ENCODE results near the gene BTBD19. TPM values are rescaled to one million over a fixed set of nuclear protein-coding genes. Genes with fewer than 3 reads are reported as not detected.

The BTBD19 gene
- total and polyA plus RNA-seq, 9 of the 15 experiments (the other 6 are each of a cell fraction or from before 2014, with no cell fraction given), result 0.22 to 2.0 (median 0.95) TPM

- no peak overlapping the region for H3K27ac ChIP-seq (ENCODE audit: extremely low read depth, low read depth, low read length)
- H3K27me3 ChIP-seq (ENCODE audit: control insufficient read depth in 2 of 2, insufficient read depth in 2 of 2, low read length in 2 of 2), result no peaks in the 10 kb centered on the region
- BruUV-seq (replicated peaks), result no TSS peak
- no peaks in the 10 kb centered on the region for H4K20me1 ChIP-seq (replicated peaks; ENCODE audit: control insufficient read depth, insufficient read depth, low read length)
- ATAC-seq (peak; percentile 38), DNase-seq (ENCODE audit: extremely low read depth in 1 of 4, low spot score in 3 of 4) (peak; percentile 38 to 59 (median 50)), FAIRE-seq (no peak)
- in situ Hi-C loops (cut with MboI), result no loop called here
- peak overlapping the region; percentile 88 for H2AFZ ChIP-seq (ENCODE audit: low read depth, low read length)
- H3K4me2 ChIP-seq (ENCODE audit: insufficient read depth, low read length), result peak overlapping the region; percentile 0; the same call in 1 of the 2 replicates
- no peak overlapping the region for H3K4me3 ChIP-seq
- POLR2A ChIA-PET, result interaction anchor here (0.6 to 11.1 kb wide), 12 partner anchors 7 to 514 kb away, joined by 3 to 217 read pairs (median 4); partner anchors contain the start of genes BTBD19, MUTYH and TOE1
- no peaks in the 10 kb centered on the region for H3K9me3 ChIP-seq (replicated peaks; ENCODE audit: control insufficient read depth, insufficient read depth, low read depth, low read length)
- WGBS (ENCODE audit: insufficient coverage, low coverage, missing lambda C conversion rate), result 25% methylated on average over 22 of the region's 24 CpGs
- H3K4me1 ChIP-seq (replicated peaks in 1 of 2; ENCODE audit: control insufficient read depth in 2 of 2, insufficient read depth in 2 of 2, low read length in 2 of 2), result peaks cover 21 to 64% of the 10 kb centered on the region in 2 experiments
- no peaks in the 10 kb centered on the region for H3K9me1 ChIP-seq (ENCODE audit: control insufficient read depth, insufficient read depth, low read length)
- H3K79me2 ChIP-seq (ENCODE audit: control insufficient read depth, insufficient read depth, low read length), result no peaks in the 10 kb centered on the region
- H3K9ac ChIP-seq (ENCODE audit: insufficient read depth in 1 of 2, low read depth in 2 of 2, low read length in 2 of 2), result peak overlapping the region; percentile 4 to 85; a peak in 3 of 4 replicates
- H3K36me3 ChIP-seq (ENCODE audit: control insufficient read depth, insufficient read depth, low read length), result no peaks in the 10 kb centered on the region
- CTCF ChIA-PET (ENCODE audit: low intra/inter-chr PET ratio), result no interaction called here
- intact Hi-C loops (cut with micrococcal nuclease), result no loop called here
- TF ChIP-seq TOE1 (IDR thresholded peaks at IDR 0.05; ENCODE audit: borderline replicate concordance) (peak; percentile 24; the same call in 1 of the 2 replicates), TOE1 (CRISPR knock-in tag; IDR thresholded peaks at IDR 0.05; ENCODE audit: borderline replicate concordance, low read depth) (no peak), ZFX (CRISPR knock-in tag; IDR thresholded peaks at IDR 0.05) (0 out of 2 replicates have a peak, but pooled peaks have one; percentile 11), ZFP36 (IDR thresholded peaks at IDR 0.05; ENCODE audit: low read depth, low read length, partially characterized antibody) (peak; percentile 3), EGR1 (conservative IDR thresholded peaks at IDR 0.05) (peak; percentile 81), BDP1 (IDR thresholded peaks at IDR 0.05; ENCODE audit: insufficient read depth, insufficient read length) (no peak), ZNF740 (CRISPR knock-in tag; IDR thresholded peaks at IDR 0.05) (0 out of 2 replicates have a peak, but pooled peaks have one; percentile 19), ZNF740 (tag; IDR thresholded peaks at IDR 0.05) (no peak), HDGF (IDR thresholded peaks at IDR 0.05) (peak; percentile 84), GABPB1 (CRISPR knock-in tag; IDR thresholded peaks at IDR 0.05) (peak; percentile 38; the same call in 1 of the 2 replicates), PHF8 (IDR thresholded peaks at IDR 0.05; ENCODE audit: borderline replicate concordance, low read length) (peak; percentile 26; the same call in 1 of the 2 replicates), KAT2B (IDR thresholded peaks at IDR 0.05; ENCODE audit: low read depth, low read length) (no peak)
- TF ChIP-seq, protein P1, sequence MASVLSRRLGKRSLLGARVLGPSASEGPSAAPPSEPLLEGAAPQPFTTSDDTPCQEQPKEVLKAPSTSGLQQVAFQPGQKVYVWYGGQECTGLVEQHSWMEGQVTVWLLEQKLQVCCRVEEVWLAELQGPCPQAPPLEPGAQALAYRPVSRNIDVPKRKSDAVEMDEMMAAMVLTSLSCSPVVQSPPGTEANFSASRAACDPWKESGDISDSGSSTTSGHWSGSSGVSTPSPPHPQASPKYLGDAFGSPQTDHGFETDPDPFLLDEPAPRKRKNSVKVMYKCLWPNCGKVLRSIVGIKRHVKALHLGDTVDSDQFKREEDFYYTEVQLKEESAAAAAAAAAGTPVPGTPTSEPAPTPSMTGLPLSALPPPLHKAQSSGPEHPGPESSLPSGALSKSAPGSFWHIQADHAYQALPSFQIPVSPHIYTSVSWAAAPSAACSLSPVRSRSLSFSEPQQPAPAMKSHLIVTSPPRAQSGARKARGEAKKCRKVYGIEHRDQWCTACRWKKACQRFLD (CRISPR knock-in tag; IDR thresholded peaks at IDR 0.05), result 0 out of 2 replicates have a peak, but pooled peaks have one; percentile 52
- TF ChIP-seq, protein P2, sequence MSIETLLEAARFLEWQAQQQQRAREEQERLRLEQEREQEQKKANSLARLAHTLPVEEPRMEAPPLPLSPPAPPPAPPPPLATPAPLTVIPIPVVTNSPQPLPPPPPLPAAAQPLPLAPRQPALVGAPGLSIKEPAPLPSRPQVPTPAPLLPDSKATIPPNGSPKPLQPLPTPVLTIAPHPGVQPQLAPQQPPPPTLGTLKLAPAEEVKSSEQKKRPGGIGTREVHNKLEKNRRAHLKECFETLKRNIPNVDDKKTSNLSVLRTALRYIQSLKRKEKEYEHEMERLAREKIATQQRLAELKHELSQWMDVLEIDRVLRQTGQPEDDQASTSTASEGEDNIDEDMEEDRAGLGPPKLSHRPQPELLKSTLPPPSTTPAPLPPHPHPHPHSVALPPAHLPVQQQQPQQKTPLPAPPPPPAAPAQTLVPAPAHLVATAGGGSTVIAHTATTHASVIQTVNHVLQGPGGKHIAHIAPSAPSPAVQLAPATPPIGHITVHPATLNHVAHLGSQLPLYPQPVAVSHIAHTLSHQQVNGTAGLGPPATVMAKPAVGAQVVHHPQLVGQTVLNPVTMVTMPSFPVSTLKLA (conservative IDR thresholded peaks at IDR 0.05), result peak in 1 of 2 experiments; percentile 33; a peak in 1 of 4 replicates
- TF ChIP-seq, protein P3, sequence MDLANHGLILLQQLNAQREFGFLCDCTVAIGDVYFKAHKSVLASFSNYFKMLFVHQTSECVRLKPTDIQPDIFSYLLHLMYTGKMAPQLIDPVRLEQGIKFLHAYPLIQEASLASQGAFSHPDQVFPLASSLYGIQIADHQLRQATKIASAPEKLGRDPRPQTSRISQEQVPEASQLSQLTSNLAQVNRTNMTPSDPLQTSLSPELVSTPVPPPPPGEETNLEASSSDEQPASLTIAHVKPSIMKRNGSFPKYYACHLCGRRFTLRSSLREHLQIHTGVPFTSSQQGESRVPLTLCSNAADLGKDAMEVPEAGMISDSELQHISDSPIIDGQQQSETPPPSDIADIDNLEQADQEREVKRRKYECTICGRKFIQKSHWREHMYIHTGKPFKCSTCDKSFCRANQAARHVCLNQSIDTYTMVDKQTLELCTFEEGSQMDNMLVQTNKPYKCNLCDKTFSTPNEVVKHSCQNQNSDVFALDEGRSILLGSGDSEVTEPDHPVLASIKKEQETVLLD (IDR thresholded peaks at IDR 0.05), result 0 out of 2 replicates have a peak, but pooled peaks have one; percentile 12
Observed at GRCh38 chr1:44826375-44827196, 18.3 kb downstream of the BTBD19 start.

Measured in K562 (cell line).